ENCODE data around the gene KDM2A. TPM values are rescaled to one million over a fixed set of nuclear protein-coding genes. Genes with fewer than 3 reads are reported as not detected.

Gene KDM2A
- total RNA-seq, 1 donor from 2014 or later: 119 TPM

- Mint-ChIP-seq H3K27me3 (ENCODE audit: insufficient read depth) (no peaks in the 10 kb centered on the region), H3K36me3 (ENCODE audit: low read depth) (peaks cover 37% of the 10 kb centered on the region), H3K27ac (peak overlapping the region; percentile 96), H3K4me1 (ENCODE audit: low read depth) (peaks cover 39% of the 10 kb centered on the region), H3K9me3 (no peaks in the 10 kb centered on the region), H3K4me3 (no peak overlapping the region)
- intact Hi-C loops (cut with micrococcal nuclease): no loop called here
- DNase-seq (ENCODE audit: low spot score): no peak
These were observed 160.7 kb downstream of the KDM2A start for GRCh38 chr11:67279589-67280340.

DNA sequence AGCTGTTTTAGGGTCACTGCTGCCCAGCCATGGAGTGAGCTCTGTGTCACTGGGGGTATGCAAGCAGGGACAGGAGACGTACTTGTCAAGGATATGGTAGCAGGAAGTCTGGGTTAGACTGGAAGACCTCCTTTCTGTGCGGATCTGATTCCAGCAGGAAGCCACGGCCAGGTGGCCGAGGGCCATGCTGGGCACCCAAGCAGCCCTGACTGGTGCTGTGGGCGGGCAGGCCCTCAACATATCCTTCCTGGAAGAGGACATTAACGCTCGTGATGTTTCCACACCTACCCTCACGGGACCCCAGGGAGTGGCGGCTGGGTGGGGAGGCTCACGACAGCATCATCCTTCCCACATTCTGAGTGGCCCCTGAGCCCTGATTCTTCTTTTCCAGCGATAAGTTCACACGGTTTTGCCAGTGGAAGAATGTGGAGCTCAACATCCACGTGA lies 161.3 kb downstream of the KDM2A start:
- no peak for DNase-seq (ENCODE audit: low spot score)
- H3K4me1 Mint-ChIP-seq (ENCODE audit: low read depth): peaks cover 37% of the 10 kb centered on the region
- intact Hi-C loops (cut with micrococcal nuclease): no loop called here
- H3K9me3 Mint-ChIP-seq: no peaks in the 10 kb centered on the region
- no peak overlapping the region for H3K27ac Mint-ChIP-seq
- H3K4me3 Mint-ChIP-seq: no peak overlapping the region
- H3K27me3 Mint-ChIP-seq (ENCODE audit: insufficient read depth): no peaks in the 10 kb centered on the region
- H3K36me3 Mint-ChIP-seq (ENCODE audit: low read depth): peaks cover 37% of the 10 kb centered on the region

- Mint-ChIP-seq H3K9me3 (no peaks in the 10 kb centered on the region), H3K36me3 (ENCODE audit: low read depth) (peaks cover 33% of the 10 kb centered on the region), H3K27ac (no peak overlapping the region), H3K27me3 (ENCODE audit: insufficient read depth) (no peaks in the 10 kb centered on the region), H3K4me3 (no peak overlapping the region), H3K4me1 (ENCODE audit: low read depth) (peaks cover 31% of the 10 kb centered on the region)
- DNase-seq (ENCODE audit: low spot score): no peak
- intact Hi-C loops (cut with micrococcal nuclease): no loop called here
These were observed 161.9 kb downstream of the KDM2A start for GRCh38 chr11:67280788-67281551.

- no peak for DNase-seq (ENCODE audit: low spot score)
- H3K4me3 Mint-ChIP-seq: no peak overlapping the region
- H3K27ac Mint-ChIP-seq: peak overlapping the region; percentile 34
- intact Hi-C loops (cut with micrococcal nuclease): no loop called here
- H3K27me3 Mint-ChIP-seq (ENCODE audit: insufficient read depth): no peaks in the 10 kb centered on the region
- no peaks in the 10 kb centered on the region for H3K9me3 Mint-ChIP-seq
- peaks cover 29% of the 10 kb centered on the region for H3K4me1 Mint-ChIP-seq (ENCODE audit: low read depth)
- H3K36me3 Mint-ChIP-seq (ENCODE audit: low read depth): peaks cover 30% of the 10 kb centered on the region
These were observed 162.6 kb downstream of the KDM2A start for GRCh38 chr11:67281552-67282150.

DNA sequence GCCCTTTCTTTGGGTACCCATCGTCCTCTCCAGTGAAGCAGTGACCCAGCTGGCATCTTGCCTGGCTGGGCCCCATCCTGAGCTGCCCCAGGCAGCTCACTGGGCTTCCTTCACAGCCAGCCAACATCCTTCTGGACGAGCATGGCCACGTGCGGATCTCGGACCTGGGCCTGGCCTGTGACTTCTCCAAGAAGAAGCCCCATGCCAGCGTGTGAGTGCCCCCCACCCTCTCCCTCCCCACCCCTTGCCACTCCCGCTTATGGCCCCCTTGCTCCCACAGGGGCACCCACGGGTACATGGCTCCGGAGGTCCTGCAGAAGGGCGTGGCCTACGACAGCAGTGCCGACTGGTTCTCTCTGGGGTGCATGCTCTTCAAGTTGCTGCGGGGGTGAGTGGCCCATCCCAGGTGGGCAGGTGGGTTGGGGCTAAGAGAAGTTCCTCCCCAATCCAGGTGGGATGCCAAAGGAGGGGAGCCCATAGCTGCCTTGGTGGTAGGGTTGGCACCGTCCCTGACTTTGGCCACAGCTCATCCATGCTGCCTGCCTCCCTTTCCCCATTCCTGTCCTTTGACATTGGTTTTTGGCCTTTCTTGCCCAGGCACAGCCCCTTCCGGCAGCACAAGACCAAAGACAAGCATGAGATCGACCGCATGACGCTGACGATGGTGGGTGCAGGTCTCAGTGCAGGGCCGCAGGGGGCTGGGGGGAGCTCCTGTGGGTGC lies 163.3 kb downstream of the KDM2A start:
- Mint-ChIP-seq H3K4me1 (ENCODE audit: low read depth) (peaks cover 33% of the 10 kb centered on the region), H3K36me3 (ENCODE audit: low read depth) (peaks cover 34% of the 10 kb centered on the region), H3K4me3 (no peak overlapping the region), H3K9me3 (no peaks in the 10 kb centered on the region), H3K27me3 (ENCODE audit: insufficient read depth) (no peaks in the 10 kb centered on the region), H3K27ac (peak overlapping the region; percentile 52)
- intact Hi-C loops (cut with micrococcal nuclease): no loop called here
- DNase-seq (ENCODE audit: low spot score): no peak

- Mint-ChIP-seq H3K4me3 (no peak overlapping the region), H3K9me3 (no peaks in the 10 kb centered on the region), H3K27me3 (ENCODE audit: insufficient read depth) (no peaks in the 10 kb centered on the region), H3K36me3 (ENCODE audit: low read depth) (peaks cover 35% of the 10 kb centered on the region), H3K27ac (no peak overlapping the region), H3K4me1 (ENCODE audit: low read depth) (peaks cover 40% of the 10 kb centered on the region)
- DNase-seq (ENCODE audit: low spot score): no peak
- intact Hi-C loops (cut with micrococcal nuclease): no loop called here
These were observed 163.9 kb downstream of the KDM2A start for GRCh38 chr11:67282876-67283371.

DNA sequence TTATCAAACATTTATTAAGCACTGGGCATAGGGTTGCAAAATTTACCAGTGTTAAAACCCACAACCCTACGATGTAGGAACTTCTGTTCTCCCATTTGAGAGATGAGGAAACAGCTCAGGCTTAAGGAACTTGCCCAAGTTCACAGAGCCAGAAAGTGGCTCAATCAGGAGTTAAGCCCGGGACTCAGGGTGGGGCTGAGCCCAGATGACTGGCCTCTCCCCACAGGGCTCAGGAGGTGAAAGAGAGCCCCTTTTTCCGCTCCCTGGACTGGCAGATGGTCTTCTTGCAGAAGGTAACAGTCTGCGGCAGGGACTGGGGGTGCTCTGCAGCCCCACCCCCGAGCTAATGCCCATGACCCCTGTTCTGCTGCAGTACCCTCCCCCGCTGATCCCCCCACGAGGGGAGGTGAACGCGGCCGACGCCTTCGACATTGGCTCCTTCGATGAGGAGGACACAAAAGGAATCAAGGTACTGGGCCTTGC lies 164.5 kb downstream of the KDM2A start:
- H3K4me3 Mint-ChIP-seq: no peak overlapping the region
- H3K27ac Mint-ChIP-seq: peak overlapping the region; percentile 70
- peaks cover 44% of the 10 kb centered on the region for H3K4me1 Mint-ChIP-seq (ENCODE audit: low read depth)
- H3K27me3 Mint-ChIP-seq (ENCODE audit: insufficient read depth): no peaks in the 10 kb centered on the region
- peaks cover 35% of the 10 kb centered on the region for H3K36me3 Mint-ChIP-seq (ENCODE audit: low read depth)
- intact Hi-C loops (cut with micrococcal nuclease): no loop called here
- H3K9me3 Mint-ChIP-seq: no peaks in the 10 kb centered on the region
- no peak for DNase-seq (ENCODE audit: low spot score)

DNA sequence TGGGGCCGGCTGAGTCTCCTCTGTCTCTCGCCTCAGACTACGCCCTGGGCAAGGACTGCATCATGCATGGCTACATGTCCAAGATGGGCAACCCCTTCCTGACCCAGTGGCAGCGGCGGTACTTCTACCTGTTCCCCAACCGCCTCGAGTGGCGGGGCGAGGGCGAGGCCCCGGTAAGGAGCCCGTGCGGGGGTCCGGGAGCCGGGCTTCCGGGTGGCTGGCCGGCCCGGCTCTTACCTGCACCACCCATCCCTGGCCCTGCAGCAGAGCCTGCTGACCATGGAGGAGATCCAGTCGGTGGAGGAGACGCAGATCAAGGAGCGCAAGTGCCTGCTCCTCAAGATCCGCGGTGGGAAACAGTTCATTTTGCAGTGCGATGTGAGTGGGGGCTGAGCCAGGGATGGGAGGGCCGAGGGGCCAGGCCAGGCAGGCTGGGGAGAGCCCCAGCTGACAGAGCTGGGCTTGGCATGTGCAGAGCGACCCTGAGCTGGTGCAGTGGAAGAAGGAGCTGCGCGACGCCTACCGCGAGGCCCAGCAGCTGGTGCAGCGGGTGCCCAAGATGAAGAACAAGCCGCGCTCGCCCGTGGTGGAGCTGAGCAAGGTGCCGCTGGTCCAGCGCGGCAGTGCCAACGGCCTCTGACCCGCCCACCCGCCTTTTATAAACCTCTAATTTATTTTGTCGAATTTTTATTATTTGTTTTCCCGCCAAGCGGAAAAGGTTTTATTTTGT lies 165.9 kb downstream of the KDM2A start:
- Mint-ChIP-seq H3K4me1 (ENCODE audit: low read depth) (peaks cover 31% of the 10 kb centered on the region), H3K27ac (peak overlapping the region; percentile 58)

DNA sequence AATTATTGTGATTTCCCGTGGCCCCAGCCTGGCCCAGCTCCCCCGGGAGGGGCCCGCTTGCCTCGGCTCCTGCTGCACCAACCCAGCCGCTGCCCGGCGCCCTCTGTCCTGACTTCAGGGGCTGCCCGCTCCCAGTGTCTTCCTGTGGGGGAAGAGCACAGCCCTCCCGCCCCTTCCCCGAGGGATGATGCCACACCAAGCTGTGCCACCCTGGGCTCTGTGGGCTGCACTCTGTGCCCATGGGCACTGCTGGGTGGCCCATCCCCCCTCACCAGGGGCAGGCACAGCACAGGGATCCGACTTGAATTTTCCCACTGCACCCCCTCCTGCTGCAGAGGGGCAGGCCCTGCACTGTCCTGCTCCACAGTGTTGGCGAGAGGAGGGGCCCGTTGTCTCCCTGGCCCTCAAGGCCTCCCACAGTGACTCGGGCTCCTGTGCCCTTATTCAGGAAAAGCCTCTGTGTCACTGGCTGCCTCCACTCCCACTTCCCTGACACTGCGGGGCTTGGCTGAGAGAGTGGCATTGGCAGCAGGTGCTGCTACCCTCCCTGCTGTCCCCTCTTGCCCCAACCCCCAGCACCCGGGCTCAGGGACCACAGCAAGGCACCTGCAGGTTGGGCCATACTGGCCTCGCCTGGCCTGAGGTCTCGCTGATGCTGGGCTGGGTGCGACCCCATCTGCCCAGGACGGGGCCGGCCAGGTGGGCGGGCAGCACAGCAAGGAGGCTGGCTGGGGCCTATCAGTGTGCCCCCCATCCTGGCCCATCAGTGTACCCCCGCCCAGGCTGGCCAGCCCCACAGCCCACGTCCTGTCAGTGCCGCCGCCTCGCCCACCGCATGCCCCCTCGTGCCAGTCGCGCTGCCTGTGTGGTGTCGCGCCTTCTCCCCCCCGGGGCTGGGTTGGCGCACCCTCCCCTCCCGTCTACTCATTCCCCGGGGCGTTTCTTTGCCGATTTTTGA lies 166.8 kb downstream of the KDM2A start:
- Mint-ChIP-seq H3K4me3 (no peak overlapping the region), H3K9me3 (no peaks in the 10 kb centered on the region), H3K36me3 (ENCODE audit: low read depth) (peaks cover 26% of the 10 kb centered on the region), H3K27ac (peak overlapping the region; percentile 97), H3K4me1 (ENCODE audit: low read depth) (peaks cover 28% of the 10 kb centered on the region), H3K27me3 (ENCODE audit: insufficient read depth) (peaks cover 2% of the 10 kb centered on the region)
- no peak for DNase-seq (ENCODE audit: low spot score)
- intact Hi-C loops (cut with micrococcal nuclease): loop anchor here (5.0 kb wide), 1 partner anchor 221 kb away; the partner anchor contains the start of genes CDK2AP2 and PITPNM1

More for the DNA sequence above, 165.9 kb downstream of the KDM2A start:
- intact Hi-C loops (cut with micrococcal nuclease): loop anchor here (5.0 kb wide), 1 partner anchor 222 kb away; the partner anchor contains the start of genes CDK2AP2 and PITPNM1
- Mint-ChIP-seq H3K4me3 (no peak overlapping the region), H3K36me3 (ENCODE audit: low read depth) (peaks cover 27% of the 10 kb centered on the region), H3K9me3 (no peaks in the 10 kb centered on the region), H3K27me3 (ENCODE audit: insufficient read depth) (peaks cover 2% of the 10 kb centered on the region)
- DNase-seq (ENCODE audit: low spot score): no peak

DNA sequence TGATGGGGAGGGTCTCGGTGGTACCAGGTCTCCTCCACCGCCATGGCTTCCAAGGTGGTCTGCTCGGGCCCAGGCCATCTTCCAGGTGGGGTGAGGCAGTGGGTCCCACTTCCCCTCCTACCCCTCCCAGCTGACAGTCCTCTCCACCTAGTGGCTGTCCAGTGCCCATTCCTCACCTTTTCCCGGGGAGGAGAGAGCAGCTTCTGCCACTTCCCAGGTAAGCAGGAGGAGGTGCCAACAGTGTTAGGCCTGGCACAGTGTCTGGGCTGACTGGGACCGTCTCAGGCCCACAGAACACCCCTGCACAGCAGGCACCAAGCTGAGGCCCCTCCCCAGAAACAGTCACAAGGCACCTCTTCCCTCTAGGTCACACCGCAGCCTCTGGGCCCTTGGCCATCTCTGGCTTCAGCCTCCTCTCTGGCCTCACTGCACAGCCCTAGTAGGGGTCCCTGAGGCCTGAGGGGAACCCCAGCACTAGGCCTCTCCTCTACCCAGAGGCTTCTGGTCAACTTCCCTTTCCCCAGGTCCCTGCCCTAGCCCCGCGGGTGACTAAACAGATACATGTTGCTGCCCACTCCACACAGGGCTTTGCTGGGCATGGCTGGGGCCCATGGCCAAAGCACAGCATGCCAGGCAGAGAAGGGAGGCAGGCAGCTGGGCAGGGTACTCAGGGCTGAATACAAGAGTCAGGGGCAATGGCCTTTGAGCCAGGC lies 167.7 kb downstream of the KDM2A start:
- no peaks in the 10 kb centered on the region for H3K9me3 Mint-ChIP-seq
- peaks cover 2% of the 10 kb centered on the region for H3K27me3 Mint-ChIP-seq (ENCODE audit: insufficient read depth)
- peaks cover 28% of the 10 kb centered on the region for H3K4me1 Mint-ChIP-seq (ENCODE audit: low read depth)
- intact Hi-C loops (cut with micrococcal nuclease): loop anchor here (5.0 kb wide), 1 partner anchor 221 kb away; the partner anchor contains the start of genes CDK2AP2 and PITPNM1
- peak overlapping the region; percentile 77 for H3K4me3 Mint-ChIP-seq
- DNase-seq (ENCODE audit: low spot score): no peak
- peak overlapping the region; percentile 97 for H3K27ac Mint-ChIP-seq
- H3K36me3 Mint-ChIP-seq (ENCODE audit: low read depth): peaks cover 28% of the 10 kb centered on the region
